Neural cell (in vitro differentiated cells): ENCODE measurements around the gene EDDM13.

Source experiments
- EP300 ChIP-seq: fragments of 450-650 bp; conservative IDR thresholded peaks from 2 replicates; pipeline ENCODE4 v1.6.1; 2014; ENCODE audit warnings: antibody characterized with exemption, mild to moderate bottlenecking, moderate library complexity; ENCODE audit not compliant: poor library complexity, severe bottlenecking
- EZH2 ChIP-seq: fragments of 200-600, 300-800 bp; shearing (Covaris generic), sonication (generic); IDR thresholded peaks from 2 replicates; pipeline ENCODE4 v1.6.1; 2014; ENCODE audit warnings: antibody characterized with exemption, low read length, borderline replicate concordance, mild to moderate bottlenecking; ENCODE audit not compliant: insufficient read depth, poor library complexity, severe bottlenecking
- MXI1 ChIP-seq: fragments of 450-650 bp; conservative IDR thresholded peaks from 2 replicates; pipeline ENCODE4 v1.6.1; 2014; ENCODE audit warnings: antibody characterized with exemption, mild to moderate bottlenecking; ENCODE audit not compliant: poor library complexity, severe bottlenecking
- POLR2AphosphoS5 ChIP-seq: IDR thresholded peaks from 2 replicates; pipeline ENCODE4 v1.6.1; 2012
- RAD21 ChIP-seq: fragments of 450-650 bp; conservative IDR thresholded peaks from 2 replicates; pipeline ENCODE4 v1.6.1; 2014; ENCODE audit warnings: antibody characterized with exemption, mild to moderate bottlenecking, moderate library complexity
- SMC3 ChIP-seq: fragments of 450-650 bp; conservative IDR thresholded peaks from 2 replicates; pipeline ENCODE4 v1.6.1; 2014; ENCODE audit warnings: antibody characterized with exemption, mild to moderate bottlenecking, moderate library complexity; ENCODE audit not compliant: poor library complexity
- TAF1 ChIP-seq: IDR thresholded peaks from 2 replicates; pipeline ENCODE4 v1.6.1; 2012; ENCODE audit warnings: low read depth
- TF ChIP-seq, protein P1 (sequence below): fragments of 450-650 bp; IDR thresholded peaks from 2 replicates; pipeline ENCODE4 v1.5.1; 2014; ENCODE audit warnings: antibody characterized with exemption, mild to moderate bottlenecking, moderate library complexity; ENCODE audit not compliant: poor library complexity, severe bottlenecking
- TF ChIP-seq, protein P2 (sequence below): IDR thresholded peaks from 2 replicates; pipeline ENCODE4 v1.6.1; 2012; ENCODE audit warnings: borderline replicate concordance

DNA sequence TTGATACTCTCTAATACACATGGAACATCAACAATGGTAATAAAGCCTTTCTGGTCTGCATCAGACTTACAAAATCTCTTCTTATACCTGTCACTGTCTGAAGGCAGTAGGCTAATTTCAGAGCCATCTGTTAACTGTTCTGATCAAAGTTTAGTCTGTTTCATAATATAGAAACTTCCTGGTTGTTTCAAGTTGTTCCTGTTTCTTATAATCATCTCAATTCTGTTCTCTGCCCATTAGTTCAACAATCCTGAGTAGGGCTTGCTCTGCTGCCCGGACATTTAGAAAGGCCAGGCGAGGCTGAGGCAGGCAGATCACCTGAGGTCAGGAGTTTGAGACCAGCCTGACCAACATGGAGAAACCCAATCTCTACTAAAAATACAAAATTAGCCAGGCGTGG is 47.4 kb downstream of the EDDM13 start:
- TF ChIP-seq, protein P1, sequence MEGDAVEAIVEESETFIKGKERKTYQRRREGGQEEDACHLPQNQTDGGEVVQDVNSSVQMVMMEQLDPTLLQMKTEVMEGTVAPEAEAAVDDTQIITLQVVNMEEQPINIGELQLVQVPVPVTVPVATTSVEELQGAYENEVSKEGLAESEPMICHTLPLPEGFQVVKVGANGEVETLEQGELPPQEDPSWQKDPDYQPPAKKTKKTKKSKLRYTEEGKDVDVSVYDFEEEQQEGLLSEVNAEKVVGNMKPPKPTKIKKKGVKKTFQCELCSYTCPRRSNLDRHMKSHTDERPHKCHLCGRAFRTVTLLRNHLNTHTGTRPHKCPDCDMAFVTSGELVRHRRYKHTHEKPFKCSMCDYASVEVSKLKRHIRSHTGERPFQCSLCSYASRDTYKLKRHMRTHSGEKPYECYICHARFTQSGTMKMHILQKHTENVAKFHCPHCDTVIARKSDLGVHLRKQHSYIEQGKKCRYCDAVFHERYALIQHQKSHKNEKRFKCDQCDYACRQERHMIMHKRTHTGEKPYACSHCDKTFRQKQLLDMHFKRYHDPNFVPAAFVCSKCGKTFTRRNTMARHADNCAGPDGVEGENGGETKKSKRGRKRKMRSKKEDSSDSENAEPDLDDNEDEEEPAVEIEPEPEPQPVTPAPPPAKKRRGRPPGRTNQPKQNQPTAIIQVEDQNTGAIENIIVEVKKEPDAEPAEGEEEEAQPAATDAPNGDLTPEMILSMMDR, result no peak
- no peak for TF ChIP-seq EP300
- no peak for TF ChIP-seq POLR2AphosphoS5
- TF ChIP-seq EZH2, result no peak
- TF ChIP-seq, protein P2, sequence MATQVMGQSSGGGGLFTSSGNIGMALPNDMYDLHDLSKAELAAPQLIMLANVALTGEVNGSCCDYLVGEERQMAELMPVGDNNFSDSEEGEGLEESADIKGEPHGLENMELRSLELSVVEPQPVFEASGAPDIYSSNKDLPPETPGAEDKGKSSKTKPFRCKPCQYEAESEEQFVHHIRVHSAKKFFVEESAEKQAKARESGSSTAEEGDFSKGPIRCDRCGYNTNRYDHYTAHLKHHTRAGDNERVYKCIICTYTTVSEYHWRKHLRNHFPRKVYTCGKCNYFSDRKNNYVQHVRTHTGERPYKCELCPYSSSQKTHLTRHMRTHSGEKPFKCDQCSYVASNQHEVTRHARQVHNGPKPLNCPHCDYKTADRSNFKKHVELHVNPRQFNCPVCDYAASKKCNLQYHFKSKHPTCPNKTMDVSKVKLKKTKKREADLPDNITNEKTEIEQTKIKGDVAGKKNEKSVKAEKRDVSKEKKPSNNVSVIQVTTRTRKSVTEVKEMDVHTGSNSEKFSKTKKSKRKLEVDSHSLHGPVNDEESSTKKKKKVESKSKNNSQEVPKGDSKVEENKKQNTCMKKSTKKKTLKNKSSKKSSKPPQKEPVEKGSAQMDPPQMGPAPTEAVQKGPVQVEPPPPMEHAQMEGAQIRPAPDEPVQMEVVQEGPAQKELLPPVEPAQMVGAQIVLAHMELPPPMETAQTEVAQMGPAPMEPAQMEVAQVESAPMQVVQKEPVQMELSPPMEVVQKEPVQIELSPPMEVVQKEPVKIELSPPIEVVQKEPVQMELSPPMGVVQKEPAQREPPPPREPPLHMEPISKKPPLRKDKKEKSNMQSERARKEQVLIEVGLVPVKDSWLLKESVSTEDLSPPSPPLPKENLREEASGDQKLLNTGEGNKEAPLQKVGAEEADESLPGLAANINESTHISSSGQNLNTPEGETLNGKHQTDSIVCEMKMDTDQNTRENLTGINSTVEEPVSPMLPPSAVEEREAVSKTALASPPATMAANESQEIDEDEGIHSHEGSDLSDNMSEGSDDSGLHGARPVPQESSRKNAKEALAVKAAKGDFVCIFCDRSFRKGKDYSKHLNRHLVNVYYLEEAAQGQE, result no peak
- TF ChIP-seq RAD21, result no peak
- TF ChIP-seq MXI1, result no peak
- no peak for TF ChIP-seq TAF1
- TF ChIP-seq SMC3, result no peak
